HFF-Myc (cell line): ENCODE data around the gene PABPC3.
A peak's percentile ranks its signal among the peaks of the same experiment; 100 is the strongest.

Source experiments
- DNase-seq: peaks from one replicate; pipeline ENCODE4 v3.0.0-alpha.2; 2011; ENCODE audit warnings: low read depth; ENCODE audit errors: extremely low read depth
- H3K4me3 ChIP-seq: replicated peaks from 2 replicates; pipeline ENCODE4 v1.5.1; 2011; ENCODE audit warnings: low read depth, mild to moderate bottlenecking, control low read depth, low read length
- TF ChIP-seq, protein P1 (sequence below): IDR thresholded peaks from 2 replicates; pipeline ENCODE4 v1.5.1; 2012; ENCODE audit warnings: mild to moderate bottlenecking, low read depth, low read length, control low read depth; ENCODE audit errors: missing control alignments

Gene PABPC3

GRCh38 chr13:25109341-25109740 lies 13.4 kb downstream of the PABPC3 start:
- no peak for DNase-seq
- TF ChIP-seq, protein P1, sequence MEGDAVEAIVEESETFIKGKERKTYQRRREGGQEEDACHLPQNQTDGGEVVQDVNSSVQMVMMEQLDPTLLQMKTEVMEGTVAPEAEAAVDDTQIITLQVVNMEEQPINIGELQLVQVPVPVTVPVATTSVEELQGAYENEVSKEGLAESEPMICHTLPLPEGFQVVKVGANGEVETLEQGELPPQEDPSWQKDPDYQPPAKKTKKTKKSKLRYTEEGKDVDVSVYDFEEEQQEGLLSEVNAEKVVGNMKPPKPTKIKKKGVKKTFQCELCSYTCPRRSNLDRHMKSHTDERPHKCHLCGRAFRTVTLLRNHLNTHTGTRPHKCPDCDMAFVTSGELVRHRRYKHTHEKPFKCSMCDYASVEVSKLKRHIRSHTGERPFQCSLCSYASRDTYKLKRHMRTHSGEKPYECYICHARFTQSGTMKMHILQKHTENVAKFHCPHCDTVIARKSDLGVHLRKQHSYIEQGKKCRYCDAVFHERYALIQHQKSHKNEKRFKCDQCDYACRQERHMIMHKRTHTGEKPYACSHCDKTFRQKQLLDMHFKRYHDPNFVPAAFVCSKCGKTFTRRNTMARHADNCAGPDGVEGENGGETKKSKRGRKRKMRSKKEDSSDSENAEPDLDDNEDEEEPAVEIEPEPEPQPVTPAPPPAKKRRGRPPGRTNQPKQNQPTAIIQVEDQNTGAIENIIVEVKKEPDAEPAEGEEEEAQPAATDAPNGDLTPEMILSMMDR: no peak
- no peak overlapping the region for H3K4me3 ChIP-seq

GRCh38 chr13:25110956-25111584 lies 15.1 kb downstream of the PABPC3 start:
- no peak overlapping the region for H3K4me3 ChIP-seq
- TF ChIP-seq, protein P1: no peak
- DNase-seq: no peak

- DNase-seq: no peak
- TF ChIP-seq, protein P1: no peak
Observed at GRCh38 chr13:25111585-25111956, 15.6 kb downstream of the PABPC3 start.

DNA sequence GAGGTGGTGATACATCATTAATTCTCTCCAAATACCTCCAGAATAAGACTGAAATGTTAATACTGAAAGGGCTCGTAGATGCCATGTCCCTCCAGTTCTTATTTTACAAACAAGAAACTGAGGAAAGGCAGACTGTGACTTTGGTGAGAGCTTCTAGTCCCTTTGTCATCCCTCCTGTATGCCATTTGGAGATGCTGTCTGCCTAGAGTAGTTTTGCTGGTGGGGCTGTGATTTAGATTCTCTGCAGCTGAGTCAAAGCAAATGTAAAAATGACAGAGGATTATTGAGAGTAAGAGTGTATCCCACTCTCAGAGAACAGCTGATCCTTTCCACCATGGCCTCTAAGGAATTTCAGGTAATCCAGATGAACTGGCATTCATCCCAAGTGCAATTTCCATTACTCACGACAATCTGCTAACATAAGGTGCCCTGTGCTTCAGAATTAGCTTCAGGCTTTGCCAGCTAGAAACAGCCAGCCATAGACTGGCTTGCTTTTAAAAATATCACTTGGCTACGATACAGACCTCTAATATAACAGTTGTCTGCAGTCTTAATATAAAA lies 16.8 kb downstream of the PABPC3 start:
- no peak for DNase-seq
- TF ChIP-seq, protein P1: no peak

More at GRCh38 chr13:25111585-25111956, 15.6 kb downstream of the PABPC3 start:
- H3K4me3 ChIP-seq: no peak overlapping the region

GRCh38 chr13:25114220-25114619 lies 18.3 kb downstream of the PABPC3 start:
- DNase-seq: peak; percentile 55
- TF ChIP-seq, protein P1: peak; percentile 90
- H3K4me3 ChIP-seq: no peak overlapping the region

More for the DNA sequence above, 16.8 kb downstream of the PABPC3 start:
- no peak overlapping the region for H3K4me3 ChIP-seq

DNA sequence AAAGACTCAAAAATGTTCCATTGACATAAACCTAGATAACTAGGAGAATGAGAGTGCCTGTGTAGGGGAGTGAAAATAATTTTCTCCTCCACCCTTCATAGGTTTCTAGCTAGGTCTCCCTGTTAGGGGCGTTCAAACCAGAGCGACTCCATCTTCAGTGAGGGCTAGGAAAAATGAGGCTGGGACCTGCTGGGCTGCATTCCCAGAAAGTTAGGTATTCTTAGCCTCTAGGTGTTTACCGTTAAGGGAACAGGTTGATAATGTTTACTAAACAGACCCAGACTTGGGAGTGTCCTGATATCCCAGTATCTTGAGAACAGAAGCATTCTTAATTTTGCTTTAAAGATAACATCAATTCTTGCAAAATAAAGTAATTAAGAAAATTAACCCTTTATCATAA lies 20.1 kb downstream of the PABPC3 start:
- no peak for DNase-seq
- TF ChIP-seq, protein P1: no peak
- no peak overlapping the region for H3K4me3 ChIP-seq
